HG02642 (cell line): ENCODE measurements around the gene SRSF10.

Source experiments
- ATAC-seq: cut with Tn5 transposase; IDR thresholded peaks from one replicate; pipeline ENCODE4 v1.9.1; 2021; ENCODE audit warnings: mild to moderate bottlenecking; ENCODE audit not compliant: unreplicated experiment, poor library complexity

The SRSF10 gene

GRCh38 chr1:23914921-23915320 lies 65.2 kb downstream of the SRSF10 start:
- no peak for ATAC-seq
